Trophoblast cell (in vitro differentiated cells and primary cell): ENCODE results near the gene RBM33.
A peak's percentile ranks its signal among the peaks of the same experiment; 100 is the strongest.

Source experiments
- DNase-seq, 2 donors: peaks; one replicate each; pipeline ENCODE4 v3.0.0-alpha.2; 2016
- H2AFZ ChIP-seq: 2 replicates; pipeline ENCODE4 v1.6.1; 2013; ENCODE audit warnings: low read length, moderate library complexity, mild to moderate bottlenecking; ENCODE audit not compliant: insufficient read depth, poor library complexity
- H2AK5ac ChIP-seq: 2 replicates; pipeline ENCODE4 v1.6.1; 2013; ENCODE audit warnings: mild to moderate bottlenecking, low read length
- H2BK120ac ChIP-seq: 2 replicates; pipeline ENCODE4 v1.6.1; 2013; ENCODE audit warnings: low read length, mild to moderate bottlenecking, moderate library complexity; ENCODE audit not compliant: insufficient read depth, poor library complexity
- H2BK12ac ChIP-seq: 2 replicates; pipeline ENCODE4 v1.6.1; 2013; ENCODE audit warnings: mild to moderate bottlenecking, low read length, moderate library complexity
- H2BK5ac ChIP-seq: 2 replicates; pipeline ENCODE4 v1.6.1; 2013; ENCODE audit warnings: low read length, low read depth, moderate library complexity, mild to moderate bottlenecking; ENCODE audit not compliant: poor library complexity
- H3K14ac ChIP-seq: 2 replicates; pipeline ENCODE4 v1.6.1; 2013; ENCODE audit warnings: mild to moderate bottlenecking, low read length
- H3K18ac ChIP-seq: 2 replicates; pipeline ENCODE4 v1.6.1; 2013; ENCODE audit warnings: mild to moderate bottlenecking, low read length
- H3K23ac ChIP-seq: 2 replicates; pipeline ENCODE4 v1.6.1; 2013; ENCODE audit warnings: low read length
- H3K27ac ChIP-seq: 2 replicates; pipeline ENCODE4 v1.5.1; 2013; ENCODE audit warnings: low read depth, mild to moderate bottlenecking, inconsistent platforms, low read length, moderate library complexity
- H3K27me3 ChIP-seq: 2 replicates; pipeline ENCODE4 v1.6.1; 2013; ENCODE audit warnings: inconsistent platforms, mild to moderate bottlenecking, low read length, moderate library complexity; ENCODE audit not compliant: insufficient read depth
- H3K36me3 ChIP-seq, 2 experiments: 1 replicate in 1 of 2; 2 replicates in 1 of 2; pipeline ENCODE4 v1.6.1; 2013; ENCODE audit warnings: low read length in 2 of 2, mild to moderate bottlenecking in 2 of 2, moderate library complexity in 1 of 2; ENCODE audit not compliant: insufficient read depth in 2 of 2, control insufficient read depth in 1 of 2
- H3K4ac ChIP-seq: 2 replicates; pipeline ENCODE4 v1.6.1; 2013; ENCODE audit warnings: low read depth, mild to moderate bottlenecking, low read length, moderate library complexity
- H3K4me1 ChIP-seq, 2 experiments: 1 replicate in 1 of 2; 2 replicates in 1 of 2; pipeline ENCODE4 v1.6.1; 2013; ENCODE audit warnings: low read length in 2 of 2, mild to moderate bottlenecking in 2 of 2, moderate library complexity in 1 of 2; ENCODE audit not compliant: insufficient read depth in 2 of 2, control insufficient read depth in 1 of 2
- H3K4me2 ChIP-seq: 2 replicates; pipeline ENCODE4 v1.6.1; 2013; ENCODE audit warnings: inconsistent platforms, mild to moderate bottlenecking, low read length, moderate library complexity
- H3K4me3 ChIP-seq: 2 replicates; pipeline ENCODE4 v1.5.1; 2013; ENCODE audit warnings: mild to moderate bottlenecking, low read depth, low read length, inconsistent platforms
- H3K79me1 ChIP-seq: one replicate; pipeline ENCODE4 v1.6.1; 2013; ENCODE audit warnings: low read length
- H3K79me2 ChIP-seq: 2 replicates; pipeline ENCODE4 v1.6.1; 2013; ENCODE audit warnings: low read length, mild to moderate bottlenecking; ENCODE audit not compliant: control insufficient read depth, insufficient read depth, poor library complexity
- H3K9ac ChIP-seq: 2 replicates; pipeline ENCODE4 v1.6.1; 2013; ENCODE audit warnings: mild to moderate bottlenecking, low read length
- H3K9me3 ChIP-seq: 2 replicates; pipeline ENCODE4 v1.6.1; 2013; ENCODE audit warnings: low read depth, mild to moderate bottlenecking, control low read depth, inconsistent platforms, low read length; ENCODE audit not compliant: insufficient read depth
- H4K12ac ChIP-seq: 2 replicates; pipeline ENCODE4 v1.6.1; 2013; ENCODE audit warnings: low read depth, mild to moderate bottlenecking, low read length, moderate library complexity
- H4K8ac ChIP-seq: 2 replicates; pipeline ENCODE4 v1.6.1; 2013; ENCODE audit warnings: low read depth, mild to moderate bottlenecking, low read length, moderate library complexity
- H4K91ac ChIP-seq: one replicate; pipeline ENCODE4 v1.6.1; 2013; ENCODE audit warnings: low read depth, mild to moderate bottlenecking, low read length, moderate library complexity
- WGBS: extraction: QIAGEN DNeasy Blood & Tissue Kit; methylation state at CpG from one replicate; pipeline ENCODE4 v1.1.7; 2013; ENCODE audit warnings: missing lambda C conversion rate; ENCODE audit not compliant: insufficient read length, insufficient coverage; ENCODE audit errors: extremely low coverage; 5-methylcytosine and 5-hydroxymethylcytosine counted together

The RBM33 gene

DNA sequence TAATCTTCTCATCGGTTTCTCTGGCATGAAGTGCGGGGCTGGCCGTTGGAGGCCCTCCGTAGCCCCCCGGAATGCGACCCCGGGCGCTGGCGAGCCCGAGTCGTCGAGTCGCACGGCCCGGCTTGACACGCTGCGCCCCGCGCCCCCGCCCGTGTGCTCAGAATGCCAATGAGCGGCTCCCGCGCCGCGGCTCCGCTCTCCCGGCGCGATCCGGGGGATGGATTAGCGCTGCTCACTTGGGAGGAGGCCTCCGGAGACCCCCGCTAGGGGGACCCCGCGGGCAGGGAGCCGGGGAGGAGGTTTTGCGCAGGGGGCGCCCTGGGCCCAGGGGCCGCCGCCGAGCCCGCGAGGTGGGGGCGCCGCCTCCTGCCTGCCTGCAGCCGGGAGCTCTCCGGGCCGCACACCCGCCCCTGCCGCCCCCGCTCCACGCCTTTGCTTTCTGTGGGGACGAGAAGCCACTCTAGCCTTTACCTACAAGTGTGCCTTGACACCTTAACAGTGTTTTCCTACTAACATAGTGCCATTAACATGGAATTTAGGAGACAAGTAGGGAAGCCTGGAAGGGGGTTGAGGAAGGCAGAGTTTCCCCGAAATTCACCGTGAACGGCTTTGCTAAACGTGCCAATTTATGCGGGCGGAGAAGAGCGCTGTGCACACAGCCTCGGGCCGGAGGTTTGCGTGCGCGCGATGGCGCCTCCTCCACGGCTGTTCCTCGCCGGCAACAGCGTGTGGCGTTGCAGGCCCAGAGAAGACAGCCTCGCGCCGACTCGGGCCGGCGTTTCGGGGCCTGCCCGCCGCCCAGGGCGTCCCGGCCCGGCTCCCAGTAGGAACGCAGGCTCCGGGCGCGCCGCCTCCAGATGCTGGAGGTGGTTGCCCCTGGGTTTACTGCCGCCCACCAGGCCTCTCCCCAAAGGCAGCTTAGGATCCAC is 160.7 kb downstream of the RBM33 start:
- peaks cover 20 to 38% of the 10 kb centered on the region in 2 experiments for H3K4me1 ChIP-seq
- peak overlapping the region; percentile 43 for H4K8ac ChIP-seq
- DNase-seq = peak; percentile 3 to 52
- peaks cover 70% of the 10 kb centered on the region for H3K27me3 ChIP-seq
- H2AK5ac ChIP-seq = no peak overlapping the region
- peak overlapping the region; percentile 89 for H3K4me2 ChIP-seq
- H2BK12ac ChIP-seq = no peak overlapping the region
- H3K14ac ChIP-seq = peak overlapping the region; percentile 7
- no peak overlapping the region for H4K12ac ChIP-seq
- H3K18ac ChIP-seq = no peak overlapping the region
- no peak overlapping the region for H2BK5ac ChIP-seq
- no peak overlapping the region for H2BK120ac ChIP-seq
- no peak overlapping the region for H3K27ac ChIP-seq
- WGBS = no CpG with 5 or more reads among the region's 91 CpGs
- peak overlapping the region; percentile 75 for H2AFZ ChIP-seq
- H3K4me3 ChIP-seq = peak overlapping the region; percentile 33
- no peak overlapping the region for H4K91ac ChIP-seq
- peaks cover 9% of the 10 kb centered on the region for H3K9me3 ChIP-seq
- no peaks in the 10 kb centered on the region for H3K36me3 ChIP-seq
- H3K23ac ChIP-seq = no peak overlapping the region
- no peak overlapping the region for H3K4ac ChIP-seq
- no peak overlapping the region for H3K9ac ChIP-seq
- H3K79me1 ChIP-seq = no peaks in the 10 kb centered on the region
- no peaks in the 10 kb centered on the region for H3K79me2 ChIP-seq

GRCh38 chr7:155805826-155806095 is 161.3 kb downstream of the RBM33 start:
- Histone ChIP-seq H3K9me3 (peaks cover 9% of the 10 kb centered on the region), H2BK12ac (no peak overlapping the region), H4K12ac (no peak overlapping the region), H3K4ac (no peak overlapping the region), H3K27me3 (peaks cover 72% of the 10 kb centered on the region), H3K4me3 (no peak overlapping the region), H2AK5ac (no peak overlapping the region), H3K36me3 (no peaks in the 10 kb centered on the region), H3K4me1 (peaks cover 20 to 38% of the 10 kb centered on the region in 2 experiments), H4K8ac (peak overlapping the region; percentile 43), H2BK120ac (no peak overlapping the region), H3K79me2 (no peaks in the 10 kb centered on the region), H3K79me1 (no peaks in the 10 kb centered on the region), H2AFZ (peak overlapping the region; percentile 75), H3K23ac (no peak overlapping the region), H3K9ac (no peak overlapping the region), H3K4me2 (peak overlapping the region; percentile 89), H3K27ac (no peak overlapping the region), H4K91ac (no peak overlapping the region), H3K14ac (peak overlapping the region; percentile 7), H2BK5ac (no peak overlapping the region), H3K18ac (no peak overlapping the region)
- WGBS = no CpG with 5 or more reads among the region's 18 CpGs
- DNase-seq = no peak

- Histone ChIP-seq H3K9me3 (peaks cover 9% of the 10 kb centered on the region), H2BK120ac (no peak overlapping the region), H3K36me3 (no peaks in the 10 kb centered on the region), H3K23ac (no peak overlapping the region), H2BK5ac (no peak overlapping the region), H3K4me1 (peaks cover 20 to 38% of the 10 kb centered on the region in 2 experiments), H3K14ac (no peak overlapping the region), H3K27me3 (peaks cover 72% of the 10 kb centered on the region), H3K4me3 (no peak overlapping the region), H4K8ac (no peak overlapping the region), H3K18ac (no peak overlapping the region), H2BK12ac (no peak overlapping the region), H3K79me2 (no peaks in the 10 kb centered on the region), H4K12ac (no peak overlapping the region), H3K4ac (no peak overlapping the region), H3K27ac (no peak overlapping the region), H2AK5ac (no peak overlapping the region), H3K4me2 (peak overlapping the region; percentile 89), H3K9ac (no peak overlapping the region), H4K91ac (no peak overlapping the region), H2AFZ (no peak overlapping the region), H3K79me1 (no peaks in the 10 kb centered on the region)
- no peak for DNase-seq
- WGBS = no CpG with 5 or more reads among the region's 47 CpGs
Measured at GRCh38 chr7:155806096-155806871, 161.8 kb downstream of the RBM33 start.

- H3K18ac ChIP-seq = no peak overlapping the region
- peak overlapping the region; percentile 9 for H3K4me2 ChIP-seq
- peaks cover 20 to 41% of the 10 kb centered on the region in 2 experiments for H3K4me1 ChIP-seq
- H4K12ac ChIP-seq = no peak overlapping the region
- no peak overlapping the region for H2BK5ac ChIP-seq
- peaks cover 79% of the 10 kb centered on the region for H3K27me3 ChIP-seq
- no peak overlapping the region for H3K4ac ChIP-seq
- peak overlapping the region; percentile 30 for H2AFZ ChIP-seq
- WGBS = no CpG with 5 or more reads among the region's 19 CpGs
- H3K14ac ChIP-seq = no peak overlapping the region
- no peaks in the 10 kb centered on the region for H3K79me1 ChIP-seq
- peak overlapping the region; percentile 1 for H4K91ac ChIP-seq
- H2AK5ac ChIP-seq = no peak overlapping the region
- no peak overlapping the region for H3K23ac ChIP-seq
- no peak overlapping the region for H3K4me3 ChIP-seq
- H3K79me2 ChIP-seq = no peaks in the 10 kb centered on the region
- no peak overlapping the region for H3K27ac ChIP-seq
- H3K9ac ChIP-seq = no peak overlapping the region
- H2BK120ac ChIP-seq = no peak overlapping the region
- peaks cover 9% of the 10 kb centered on the region for H3K9me3 ChIP-seq
- no peak overlapping the region for H2BK12ac ChIP-seq
- peak overlapping the region; percentile 14 for H4K8ac ChIP-seq
- no peak for DNase-seq
- no peaks in the 10 kb centered on the region for H3K36me3 ChIP-seq
Measured at GRCh38 chr7:155807065-155807671, 162.7 kb downstream of the RBM33 start.
